ENCODE data around the gene PAN3.

Gene PAN3

DNA sequence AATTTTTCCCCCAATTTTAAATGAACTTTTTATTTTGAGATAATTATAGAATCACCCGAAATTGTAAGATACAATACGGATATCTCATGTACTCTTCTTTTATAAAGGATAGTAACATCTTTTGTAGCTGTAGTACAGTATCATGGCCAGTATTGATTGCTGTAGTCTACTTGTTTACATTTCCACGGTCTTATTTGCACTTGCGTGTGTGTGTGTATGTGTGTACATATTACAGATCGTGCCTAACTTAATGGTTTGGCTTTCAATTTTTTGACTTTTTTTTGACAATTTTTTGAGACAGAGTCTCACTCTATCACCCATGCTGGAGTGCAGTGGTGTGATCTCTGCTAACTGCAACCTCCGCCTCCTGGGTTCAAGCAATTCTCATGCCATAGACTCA lies 6.7 kb downstream of the PAN3 start:
- Histone ChIP-seq H3K36me3 (ENCODE audit: control insufficient read depth in 1 of 2, insufficient read depth in 2 of 2, low read length in 2 of 2) (no peaks in the 10 kb centered on the region), H4K91ac (ENCODE audit: low read depth, low read length) (no peak overlapping the region), H3K27ac (ENCODE audit: low read depth, low read length) (no peak overlapping the region), H2AK5ac (ENCODE audit: low read length) (no peak overlapping the region), H3K4me3 (ENCODE audit: low read depth, low read length) (no peak overlapping the region), H3K9me3 (ENCODE audit: insufficient read depth, low read depth, low read length) (no peaks in the 10 kb centered on the region), H3K79me2 (ENCODE audit: control insufficient read depth, insufficient read depth, low read length, poor library complexity) (peaks cover 11% of the 10 kb centered on the region), H2BK12ac (ENCODE audit: low read length) (no peak overlapping the region), H3K27me3 (ENCODE audit: insufficient read depth, low read length) (no peaks in the 10 kb centered on the region), H2BK120ac (ENCODE audit: insufficient read depth, low read length, poor library complexity) (no peak overlapping the region), H3K23ac (ENCODE audit: low read length) (no peak overlapping the region), H3K18ac (ENCODE audit: low read length) (peak overlapping the region; percentile 59), H3K4me1 (ENCODE audit: control insufficient read depth in 1 of 2, insufficient read depth in 2 of 2, low read length in 2 of 2) (peaks cover 2 to 3% of the 10 kb centered on the region in 2 experiments), H3K9ac (ENCODE audit: low read length) (no peak overlapping the region), H3K14ac (ENCODE audit: low read length) (no peak overlapping the region), H3K4ac (ENCODE audit: low read depth, low read length) (peak overlapping the region; percentile 88), H2BK5ac (ENCODE audit: low read depth, low read length, poor library complexity) (no peak overlapping the region), H3K79me1 (ENCODE audit: low read length) (no peaks in the 10 kb centered on the region), H4K8ac (ENCODE audit: low read depth, low read length) (no peak overlapping the region), H3K4me2 (ENCODE audit: low read length) (no peak overlapping the region), H4K12ac (ENCODE audit: low read depth, low read length) (no peak overlapping the region), H2AFZ (ENCODE audit: insufficient read depth, low read length, poor library complexity) (no peak overlapping the region)
- WGBS (ENCODE audit: extremely low coverage, insufficient coverage, insufficient read length), result no CpG with 5 or more reads among the region's 6 CpGs
- DNase-seq, result no peak

DNA sequence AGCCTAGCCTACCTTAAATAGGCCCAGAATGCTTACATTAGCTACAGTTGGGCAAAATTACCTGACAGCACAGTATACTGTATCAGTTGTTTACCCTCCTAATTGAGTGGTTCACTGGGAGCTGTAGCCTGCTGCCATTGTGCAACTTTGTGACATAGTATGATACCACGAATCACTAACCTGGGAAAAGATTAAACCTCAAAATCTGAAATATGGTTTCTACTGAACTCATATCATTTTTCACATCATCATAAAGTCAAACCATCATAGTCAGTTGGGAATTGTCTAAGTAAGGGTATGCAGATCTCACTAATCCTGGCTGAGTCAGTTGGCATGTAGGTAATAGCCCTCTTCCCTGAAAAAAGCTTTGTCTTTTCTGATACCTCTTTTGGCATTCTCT lies 9.2 kb downstream of the PAN3 start:
- Histone ChIP-seq H3K9me3 (ENCODE audit: insufficient read depth, low read depth, low read length) (no peaks in the 10 kb centered on the region), H4K12ac (ENCODE audit: low read depth, low read length) (no peak overlapping the region), H3K23ac (ENCODE audit: low read length) (no peak overlapping the region)

DNA sequence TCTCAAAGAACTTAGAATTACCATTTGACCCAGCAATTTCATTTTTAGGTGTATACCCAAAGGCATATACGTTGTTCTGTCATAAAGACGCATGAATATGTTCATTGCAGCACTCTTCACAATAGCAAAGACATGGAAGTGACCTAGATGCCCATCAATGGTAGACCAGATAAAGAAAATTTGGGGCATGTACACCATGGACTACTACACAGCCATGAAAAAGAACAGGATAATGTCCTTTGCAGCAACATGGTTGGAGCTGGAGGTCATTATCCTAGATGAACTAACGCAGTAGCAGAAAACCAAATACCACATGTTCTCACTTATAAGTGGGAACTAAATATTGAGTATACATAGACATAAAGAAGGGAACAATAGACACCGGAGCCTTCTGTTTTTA lies 20.7 kb downstream of the PAN3 start:
- Histone ChIP-seq H3K4me1 (ENCODE audit: control insufficient read depth in 1 of 2, insufficient read depth in 2 of 2, low read length in 2 of 2) (peaks cover 0 to 2% of the 10 kb centered on the region in 2 experiments), H2BK120ac (ENCODE audit: insufficient read depth, low read length, poor library complexity) (no peak overlapping the region), H2AFZ (ENCODE audit: insufficient read depth, low read length, poor library complexity) (no peak overlapping the region), H4K8ac (ENCODE audit: low read depth, low read length) (no peak overlapping the region), H3K79me2 (ENCODE audit: control insufficient read depth, insufficient read depth, low read length, poor library complexity) (no peaks in the 10 kb centered on the region), H3K23ac (ENCODE audit: low read length) (no peak overlapping the region), H3K18ac (ENCODE audit: low read length) (no peak overlapping the region), H4K91ac (ENCODE audit: low read depth, low read length) (no peak overlapping the region), H3K27ac (ENCODE audit: low read depth, low read length) (no peak overlapping the region), H3K36me3 (ENCODE audit: control insufficient read depth in 1 of 2, insufficient read depth in 2 of 2, low read length in 2 of 2) (no peaks in the 10 kb centered on the region), H3K4me2 (ENCODE audit: low read length) (no peak overlapping the region), H3K9ac (ENCODE audit: low read length) (no peak overlapping the region), H3K9me3 (ENCODE audit: insufficient read depth, low read depth, low read length) (no peaks in the 10 kb centered on the region), H3K4me3 (ENCODE audit: low read depth, low read length) (no peak overlapping the region), H2BK5ac (ENCODE audit: low read depth, low read length, poor library complexity) (no peak overlapping the region), H2AK5ac (ENCODE audit: low read length) (no peak overlapping the region), H3K14ac (ENCODE audit: low read length) (no peak overlapping the region), H2BK12ac (ENCODE audit: low read length) (no peak overlapping the region), H3K79me1 (ENCODE audit: low read length) (no peaks in the 10 kb centered on the region), H4K12ac (ENCODE audit: low read depth, low read length) (no peak overlapping the region), H3K4ac (ENCODE audit: low read depth, low read length) (no peak overlapping the region), H3K27me3 (ENCODE audit: insufficient read depth, low read length) (no peaks in the 10 kb centered on the region)
- WGBS (ENCODE audit: extremely low coverage, insufficient coverage, insufficient read length), result no CpG with 5 or more reads among the region's 4 CpGs
- no peak for DNase-seq

More for the DNA sequence above, 9.2 kb downstream of the PAN3 start:
- no peak overlapping the region for H3K4ac ChIP-seq (ENCODE audit: low read depth, low read length)
- H2AFZ ChIP-seq (ENCODE audit: insufficient read depth, low read length, poor library complexity), result no peak overlapping the region
- no peak overlapping the region for H3K4me3 ChIP-seq (ENCODE audit: low read depth, low read length)
- no peaks in the 10 kb centered on the region for H3K36me3 ChIP-seq (ENCODE audit: control insufficient read depth in 1 of 2, insufficient read depth in 2 of 2, low read length in 2 of 2)
- H3K79me2 ChIP-seq (ENCODE audit: control insufficient read depth, insufficient read depth, low read length, poor library complexity), result peaks cover 8% of the 10 kb centered on the region
- no peaks in the 10 kb centered on the region for H3K79me1 ChIP-seq (ENCODE audit: low read length)
- H2BK120ac ChIP-seq (ENCODE audit: insufficient read depth, low read length, poor library complexity), result no peak overlapping the region
- no peaks in the 10 kb centered on the region for H3K4me1 ChIP-seq (ENCODE audit: control insufficient read depth in 1 of 2, insufficient read depth in 2 of 2, low read length in 2 of 2)
- H4K91ac ChIP-seq (ENCODE audit: low read depth, low read length), result no peak overlapping the region
- WGBS (ENCODE audit: extremely low coverage, insufficient coverage, insufficient read length), result no CpG with 5 or more reads among the region's 1 CpG
- no peak for DNase-seq
- H2BK12ac ChIP-seq (ENCODE audit: low read length), result no peak overlapping the region
- no peak overlapping the region for H3K4me2 ChIP-seq (ENCODE audit: low read length)
- no peak overlapping the region for H4K8ac ChIP-seq (ENCODE audit: low read depth, low read length)
- H3K27me3 ChIP-seq (ENCODE audit: insufficient read depth, low read length), result no peaks in the 10 kb centered on the region
- H3K14ac ChIP-seq (ENCODE audit: low read length), result no peak overlapping the region
- no peak overlapping the region for H3K9ac ChIP-seq (ENCODE audit: low read length)
- H3K27ac ChIP-seq (ENCODE audit: low read depth, low read length), result no peak overlapping the region
- H2AK5ac ChIP-seq (ENCODE audit: low read length), result no peak overlapping the region
- H3K18ac ChIP-seq (ENCODE audit: low read length), result no peak overlapping the region
- H2BK5ac ChIP-seq (ENCODE audit: low read depth, low read length, poor library complexity), result no peak overlapping the region

- no peak overlapping the region for H3K4ac ChIP-seq (ENCODE audit: low read depth, low read length)
- no CpG with 5 or more reads among the region's 1 CpG for WGBS (ENCODE audit: extremely low coverage, insufficient coverage, insufficient read length)
- no peaks in the 10 kb centered on the region for H3K79me1 ChIP-seq (ENCODE audit: low read length)
These were observed 23.0 kb downstream of the PAN3 start for GRCh38 chr13:28161370-28161769.

More at GRCh38 chr13:28161370-28161769, 23.0 kb downstream of the PAN3 start:
- Histone ChIP-seq H3K9me3 (ENCODE audit: insufficient read depth, low read depth, low read length) (no peaks in the 10 kb centered on the region), H4K12ac (ENCODE audit: low read depth, low read length) (no peak overlapping the region), H2BK120ac (ENCODE audit: insufficient read depth, low read length, poor library complexity) (no peak overlapping the region), H2AK5ac (ENCODE audit: low read length) (no peak overlapping the region), H3K4me2 (ENCODE audit: low read length) (no peak overlapping the region), H2BK5ac (ENCODE audit: low read depth, low read length, poor library complexity) (no peak overlapping the region), H2AFZ (ENCODE audit: insufficient read depth, low read length, poor library complexity) (no peak overlapping the region), H3K36me3 (ENCODE audit: control insufficient read depth in 1 of 2, insufficient read depth in 2 of 2, low read length in 2 of 2) (no peaks in the 10 kb centered on the region), H2BK12ac (ENCODE audit: low read length) (no peak overlapping the region), H4K8ac (ENCODE audit: low read depth, low read length) (no peak overlapping the region), H3K23ac (ENCODE audit: low read length) (no peak overlapping the region), H3K79me2 (ENCODE audit: control insufficient read depth, insufficient read depth, low read length, poor library complexity) (no peaks in the 10 kb centered on the region), H3K27ac (ENCODE audit: low read depth, low read length) (no peak overlapping the region), H4K91ac (ENCODE audit: low read depth, low read length) (no peak overlapping the region), H3K4me1 (ENCODE audit: control insufficient read depth in 1 of 2, insufficient read depth in 2 of 2, low read length in 2 of 2) (peaks cover 0 to 2% of the 10 kb centered on the region in 2 experiments), H3K14ac (ENCODE audit: low read length) (no peak overlapping the region), H3K18ac (ENCODE audit: low read length) (no peak overlapping the region), H3K4me3 (ENCODE audit: low read depth, low read length) (no peak overlapping the region), H3K27me3 (ENCODE audit: insufficient read depth, low read length) (no peaks in the 10 kb centered on the region), H3K9ac (ENCODE audit: low read length) (no peak overlapping the region)
- no peak for DNase-seq

All from trophoblast cell (in vitro differentiated cells and primary cell).